Activated naive CD4-positive, alpha-beta T cell (primary cell): Measurements from ENCODE around the gene RIMBP3B.
"Not testable (repeated sequence)": the region's sequence is repeated elsewhere in the genome, so short reads cannot be mapped to it uniquely, and the experiment has no call there.

Experiments
- DNase-seq, 4 experiments: peaks; one replicate each; lab custom pipeline; 2025; lab: John Stamatoyannopoulos, UW

Gene RIMBP3B

GRCh38 chr22:21416375-21416774 lies 32.8 kb downstream of the RIMBP3B start:
- not testable (repeated sequence) for DNase-seq

GRCh38 chr22:21417227-21417746 lies 33.7 kb downstream of the RIMBP3B start, which contains the start of gene HIC2:
Gene HIC2 (plus strand): TSS chr22:21417371. CDS start chr22:21442832, 25,461 bp downstream.
- not testable (repeated sequence) for DNase-seq

- DNase-seq = not testable (repeated sequence)
Measured at GRCh38 chr22:21417853-21418252, 34.3 kb downstream of the RIMBP3B start.

DNA sequence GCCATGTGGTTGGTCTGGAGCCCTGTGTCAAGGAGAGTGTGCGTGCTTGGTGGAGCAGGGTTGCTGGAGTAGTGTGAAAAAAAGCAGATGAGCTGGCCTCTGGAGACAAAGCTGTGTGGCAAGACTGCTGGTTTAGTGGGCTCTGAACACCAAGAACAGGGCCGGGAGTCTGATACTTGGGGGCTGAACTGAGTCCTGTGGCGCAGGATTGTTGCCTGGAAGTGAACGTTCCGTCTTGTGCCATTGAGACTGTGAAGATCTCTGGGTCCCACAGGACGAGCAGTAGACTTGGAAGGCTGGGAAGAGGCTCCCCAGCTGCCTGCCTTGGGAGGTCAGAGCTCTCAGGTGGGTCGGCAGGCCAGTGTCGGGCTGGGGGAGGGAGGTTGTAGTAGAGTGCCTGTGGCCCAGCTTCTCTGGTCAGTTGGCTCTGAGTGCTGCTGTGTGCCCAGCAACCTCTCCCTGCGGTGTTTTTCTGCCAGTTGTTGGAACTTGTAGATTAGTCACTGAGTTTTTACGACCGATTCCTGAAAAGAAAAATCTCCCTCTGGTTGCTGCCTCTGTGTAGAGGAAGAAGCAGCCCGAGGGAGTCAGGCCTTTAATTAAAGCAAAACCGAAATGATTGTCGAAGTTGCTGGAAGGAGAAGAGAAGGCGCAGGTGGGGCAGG lies 35.6 kb downstream of the RIMBP3B start:
- not testable (repeated sequence) for DNase-seq

- DNase-seq = not testable (repeated sequence)
Measured at GRCh38 chr22:21420180-21420763, 36.7 kb downstream of the RIMBP3B start.

DNA sequence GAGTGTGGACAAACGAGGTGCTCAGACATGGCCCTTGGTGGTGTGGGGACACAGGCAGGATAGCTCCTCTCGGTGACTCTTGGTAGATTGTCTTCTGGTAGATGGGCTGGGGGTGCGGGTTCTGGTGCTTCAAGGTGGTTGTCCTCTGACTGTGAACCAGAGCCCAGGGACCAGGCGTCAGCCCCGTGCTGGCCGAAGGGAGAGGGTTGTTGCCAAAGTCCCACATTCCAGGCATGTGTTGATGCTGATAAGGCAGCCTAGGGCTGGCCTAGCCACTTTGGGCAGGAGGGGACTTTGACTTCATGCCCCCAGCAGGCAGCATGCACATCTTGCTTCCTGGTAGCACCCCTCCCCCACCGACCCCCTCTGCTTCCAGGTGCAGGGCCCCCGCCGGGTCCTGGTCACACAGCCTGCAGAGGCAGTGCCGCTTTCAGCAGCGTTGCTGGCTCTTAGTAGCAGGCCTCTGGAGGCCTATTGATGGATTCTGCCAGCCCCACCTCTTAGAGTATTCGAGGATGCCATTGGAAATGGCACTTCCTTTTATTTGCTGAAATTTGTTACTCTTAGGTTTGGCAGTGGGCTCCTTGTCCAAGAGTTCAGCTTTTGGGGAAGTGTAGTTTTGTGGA lies 40.6 kb downstream of the RIMBP3B start:
- not testable (repeated sequence) for DNase-seq

DNA sequence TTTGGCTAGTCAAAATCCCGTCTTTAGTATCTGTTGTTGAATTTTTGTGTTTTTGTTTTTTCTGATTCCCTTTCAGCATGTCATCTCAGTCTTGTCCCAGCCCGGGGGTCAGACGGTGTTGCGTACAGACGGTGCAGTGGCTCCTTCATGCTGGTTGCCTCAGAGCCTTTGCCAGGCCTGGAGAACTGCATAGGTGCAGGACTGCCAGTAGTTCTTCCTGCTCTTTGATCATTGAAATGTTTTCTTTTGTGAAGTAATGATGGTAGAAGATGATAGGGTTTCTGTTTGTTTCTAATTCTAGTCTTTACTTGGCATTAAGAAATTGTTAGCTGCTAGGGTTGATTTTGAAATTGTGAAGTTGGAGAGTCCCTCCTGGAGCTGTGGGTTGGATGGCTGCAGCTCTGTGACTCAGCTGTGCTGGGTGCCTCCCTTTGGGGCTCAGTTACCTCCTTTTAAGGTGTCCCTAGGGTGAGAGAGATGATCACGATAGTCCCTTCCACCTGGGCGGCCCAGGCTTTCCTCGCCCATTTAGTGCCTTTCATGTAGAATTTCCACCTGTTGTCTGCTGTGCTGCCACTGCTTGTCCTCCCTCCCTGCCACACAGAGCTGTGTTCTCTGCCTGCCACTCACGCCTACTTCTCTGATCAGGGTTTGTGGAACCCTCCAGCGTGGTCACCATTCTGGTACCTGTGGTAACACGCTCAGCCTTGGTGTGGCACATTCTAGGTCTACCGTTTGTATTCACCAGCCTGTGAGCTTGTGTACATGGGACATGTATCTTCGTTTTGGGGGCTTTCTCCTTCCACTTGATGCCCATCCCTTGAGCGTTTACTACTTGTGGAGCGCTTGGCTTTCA lies 51.1 kb downstream of the RIMBP3B start:
- DNase-seq = not testable (repeated sequence)

DNA sequence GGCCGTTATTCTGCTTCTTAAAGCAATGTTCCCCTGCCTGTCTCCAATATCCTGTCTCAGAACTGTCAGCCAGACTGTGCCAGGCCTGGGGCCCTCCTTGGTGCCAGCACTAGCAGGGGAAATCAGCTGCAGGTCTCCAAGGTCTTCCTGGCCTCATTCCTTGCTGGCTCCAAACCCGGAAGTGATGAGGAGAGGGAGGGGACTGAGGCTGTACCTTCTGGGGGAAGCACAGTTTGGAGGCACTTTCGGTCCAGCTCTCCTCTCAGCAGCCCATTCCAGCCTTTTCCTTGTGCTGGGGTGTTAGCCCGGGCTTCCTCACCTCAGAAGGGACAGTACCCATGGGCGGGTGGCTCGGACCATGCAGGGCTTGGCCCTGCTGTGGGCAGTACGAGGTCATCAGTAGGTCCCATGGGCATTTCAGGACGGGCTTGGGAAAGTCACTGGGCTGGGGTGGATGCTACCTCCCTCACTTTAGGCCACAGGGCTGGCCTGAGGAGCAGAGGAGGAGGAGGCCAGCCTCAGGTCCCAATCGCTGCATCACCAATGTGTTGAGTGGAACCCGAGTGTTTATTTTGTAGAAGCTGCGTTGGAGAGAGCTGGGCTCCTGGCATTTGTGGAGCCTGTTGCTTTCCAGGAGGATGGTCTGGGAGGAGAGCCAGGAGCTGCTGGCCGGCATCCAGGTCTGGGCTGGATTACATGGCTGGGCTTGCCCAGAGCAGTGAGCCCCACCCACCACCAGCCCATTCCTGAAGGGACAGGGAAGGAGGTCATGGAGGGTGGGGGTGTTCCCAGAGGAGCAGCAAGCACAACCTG lies 52.7 kb downstream of the RIMBP3B start:
- not testable (repeated sequence) for DNase-seq

DNA sequence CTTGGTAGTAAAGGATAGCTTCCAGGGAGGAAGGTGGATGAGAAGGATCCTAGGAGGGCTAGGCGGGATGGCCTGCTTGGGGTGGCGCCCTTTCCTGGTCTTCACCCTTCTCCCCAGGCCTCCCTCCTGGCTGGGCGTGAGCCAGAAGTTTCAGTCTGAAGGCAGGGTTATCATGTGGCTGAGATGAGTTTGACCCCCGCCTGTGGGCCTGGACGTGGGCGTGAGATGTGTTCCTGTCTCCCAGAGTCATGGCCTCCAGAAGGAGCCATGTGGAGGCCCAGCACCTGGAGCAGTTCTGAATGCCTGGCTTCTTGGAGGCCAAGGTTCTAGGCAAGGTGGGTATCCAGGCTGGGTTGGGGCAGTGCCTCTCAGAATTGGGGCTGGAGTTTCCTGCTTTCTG lies 54.5 kb downstream of the RIMBP3B start:
- DNase-seq = not testable (repeated sequence)
